GM23338 (cell line): ENCODE data around the gene SNPH. TPM values are rescaled to one million over a fixed set of nuclear protein-coding genes. Genes with fewer than 3 reads are reported as not detected.

Source experiments
- ATAC-seq: fragments of 200-7000 bp; cut with Tn5 transposase; 3 replicates; pipeline ENCODE4 v1.9.1; 2020
- DNase-seq: peaks from one replicate; pipeline ENCODE4 v3.0.0-alpha.2; 2015; ENCODE audit warnings: low spot score
- H2AFZ ChIP-seq: fragments of 200-600 bp; sonication (generic); 2 replicates; pipeline ENCODE4 v1.8.0; 2016; ENCODE audit warnings: antibody characterized with exemption, mild to moderate bottlenecking, moderate library complexity
- H3F3A ChIP-seq: fragments of 200-600 bp; sonication (generic); replicated peaks from 2 replicates; pipeline ENCODE4 v1.8.0; 2017; ENCODE audit warnings: antibody characterized with exemption, mixed run types, low read depth
- H3K27ac ChIP-seq: fragments of 200-600 bp; sonication (generic); 2 replicates; pipeline ENCODE4 v1.6.1; 2016; ENCODE audit warnings: low read depth
- H3K27me3 ChIP-seq: fragments of 200-600 bp; sonication (generic); 2 replicates; pipeline ENCODE4 v1.8.0; 2016; ENCODE audit warnings: mild to moderate bottlenecking, mixed run types, moderate library complexity; ENCODE audit not compliant: insufficient read depth
- H3K36me3 ChIP-seq: fragments of 200-600 bp; sonication (generic); 2 replicates; pipeline ENCODE4 v1.8.0; 2016; ENCODE audit warnings: mild to moderate bottlenecking; ENCODE audit not compliant: insufficient read depth
- H3K4me1 ChIP-seq: fragments of 200-600 bp; sonication (generic); 2 replicates; pipeline ENCODE4 v1.8.0; 2016; ENCODE audit warnings: mild to moderate bottlenecking, moderate library complexity; ENCODE audit not compliant: insufficient read depth
- H3K4me2 ChIP-seq: fragments of 200-600 bp; sonication (generic); 2 replicates; pipeline ENCODE4 v1.7.1; 2017; ENCODE audit warnings: mixed run types
- H3K4me3 ChIP-seq: fragments of 200-600 bp; sonication (generic); 2 replicates; pipeline ENCODE4 v1.6.1; 2016; ENCODE audit warnings: mixed run types
- H3K79me2 ChIP-seq: fragments of 200-600 bp; sonication (generic); replicated peaks from 2 replicates; pipeline ENCODE4 v1.8.0; 2017; ENCODE audit warnings: mild to moderate bottlenecking; ENCODE audit not compliant: insufficient read depth
- H3K9me2 ChIP-seq: fragments of 200-600 bp; sonication (generic); 2 replicates; pipeline ENCODE4 v1.8.0; 2017; ENCODE audit not compliant: insufficient read depth
- H4K20me1 ChIP-seq: fragments of 200-600 bp; sonication (generic); replicated peaks from 2 replicates; pipeline ENCODE4 v1.8.0; 2017; ENCODE audit warnings: mild to moderate bottlenecking; ENCODE audit not compliant: insufficient read depth
- H3K27ac Mint-ChIP-seq: 2 replicates; pipeline ENCODE4 v1.8.0; 2020; ENCODE audit warnings: inconsistent platforms, mild to moderate bottlenecking, moderate library complexity, mixed read lengths
- H3K27me3 Mint-ChIP-seq: 3 replicates; pipeline ENCODE4 v1.8.0; 2022; ENCODE audit warnings: low read depth, mild to moderate bottlenecking, moderate library complexity, mixed read lengths, inconsistent platforms; ENCODE audit not compliant: insufficient read depth, poor library complexity
- H3K36me3 Mint-ChIP-seq: 3 replicates; pipeline ENCODE4 v1.8.0; 2021; ENCODE audit warnings: low read depth, mild to moderate bottlenecking, inconsistent platforms, moderate library complexity, mixed read lengths
- H3K4me1 Mint-ChIP-seq: 3 replicates; pipeline ENCODE4 v1.8.0; 2020; ENCODE audit warnings: mild to moderate bottlenecking, inconsistent platforms, mixed read lengths
- H3K4me3 Mint-ChIP-seq: 3 replicates; pipeline ENCODE4 v1.8.0; 2021; ENCODE audit warnings: moderate library complexity, mild to moderate bottlenecking, inconsistent platforms, mixed read lengths
- H3K9me3 Mint-ChIP-seq: 3 replicates; pipeline ENCODE4 v1.8.0; 2020; ENCODE audit warnings: moderate library complexity, mild to moderate bottlenecking, inconsistent platforms, mixed read lengths
- CREB1 ChIP-seq: fragments of 250-450 bp; sonication (Bioruptor Pico); IDR thresholded peaks from 2 replicates; pipeline ENCODE4 v1.5.0; 2020; ENCODE audit warnings: low read depth, mild to moderate bottlenecking, moderate library complexity
- CTCF ChIP-seq, 2 experiments: fragments of 200-600 bp in 1 of 2; sonication (generic) in 1 of 2; conservative IDR thresholded peaks; 2 replicates each; pipeline versions ENCODE4 v1.5.1 to v1.6.1; 2016 to 2017; ENCODE audit warnings: antibody characterized with exemption in 2 of 2, low read depth in 2 of 2, mild to moderate bottlenecking in 2 of 2, moderate library complexity in 1 of 2
- ETS1 ChIP-seq: IDR thresholded peaks from 2 replicates; pipeline ENCODE4 v1.6.1; 2016; ENCODE audit warnings: antibody characterized with exemption
- EZH2phosphoT487 ChIP-seq: fragments of 200-600 bp; sonication (generic); IDR thresholded peaks from one replicate; pipeline ENCODE4 v1.8.1; 2018; ENCODE audit warnings: antibody characterized with exemption; ENCODE audit not compliant: unreplicated experiment
- NANOG ChIP-seq: IDR thresholded peaks from 2 replicates; pipeline ENCODE4 v1.6.1; 2016; ENCODE audit warnings: antibody characterized with exemption, borderline replicate concordance
- POLR2AphosphoS5 ChIP-seq: IDR thresholded peaks from 2 replicates; pipeline ENCODE4 v1.6.1; 2016; ENCODE audit warnings: antibody characterized with exemption, low read depth
- REST ChIP-seq: IDR thresholded peaks from one replicate; pipeline ENCODE4 v1.6.1; 2018; ENCODE audit warnings: antibody characterized with exemption; ENCODE audit not compliant: unreplicated experiment
- ZNF114 ChIP-seq: fragments of 250-450 bp; sonication (Bioruptor Pico); IDR thresholded peaks from 2 replicates; pipeline ENCODE4 v1.5.0; 2020; ENCODE audit warnings: mild to moderate bottlenecking, moderate library complexity
- ZNF331 ChIP-seq: fragments of 250-450 bp; sonication (Bioruptor Pico); IDR thresholded peaks from 2 replicates; pipeline ENCODE4 v1.5.0; 2020; ENCODE audit warnings: low read depth, mild to moderate bottlenecking, moderate library complexity
- ZNF462 ChIP-seq: fragments of 250-450 bp; sonication (Bioruptor Pico); IDR thresholded peaks from 2 replicates; pipeline ENCODE4 v1.5.0; 2020; ENCODE audit warnings: mild to moderate bottlenecking, moderate library complexity
- polyA plus RNA-seq: library from polyadenylated mRNA; unstranded; fragments of >200 nt; fragmentation: Nextera tagmentation; extraction: Ambion mirVana; gene quantifications from 2 replicates; pipeline ENCODE4 v1.2.1, GENCODE V29; 2016
- total RNA-seq: library from RNA; depleted of rRNA; stranded (reverse); fragments of >200 nt; shearing (Covaris generic); gene quantifications from 2 replicates; pipeline ENCODE4 v1.2.3, GENCODE V29; 2014

SNPH gene
- total and polyA plus RNA-seq, 2 experiments from 2014 or later: 1.5 to 5.8 TPM

- Histone ChIP-seq H3K36me3 (no peaks in the 10 kb centered on the region), H3K27me3 (no peaks in the 10 kb centered on the region; the same call in 1 of the 2 replicates), H3K79me2 (no peaks in the 10 kb centered on the region), H3K27ac (no peak overlapping the region), H2AFZ (no peak overlapping the region), H3K4me2 (no peak overlapping the region), H4K20me1 (peaks cover 15% of the 10 kb centered on the region), H3K4me1 (no peaks in the 10 kb centered on the region), H3K4me3 (no peak overlapping the region), H3K9me2 (no peaks in the 10 kb centered on the region), H3F3A (no peaks in the 10 kb centered on the region)
- Mint-ChIP-seq H3K27ac (no peak overlapping the region), H3K27me3 (peaks cover 11% of the 10 kb centered on the region), H3K9me3 (no peaks in the 10 kb centered on the region), H3K4me1 (peaks cover 16% of the 10 kb centered on the region), H3K36me3 (peaks cover 11% of the 10 kb centered on the region; the same call in 1 of the 3 replicates), H3K4me3 (no peak overlapping the region)
- TF ChIP-seq ETS1: no peak
- no peak for TF ChIP-seq CTCF (conservative IDR thresholded peaks at IDR 0.05; ENCODE audit: low read depth in 2 of 2)
- TF ChIP-seq ZNF114: no peak
- no peak for TF ChIP-seq NANOG
- TF ChIP-seq EZH2phosphoT487: no peak
- no peak for TF ChIP-seq ZNF331 (CRISPR knock-in tag)
- TF ChIP-seq CREB1: no peak
- no peak for TF ChIP-seq POLR2AphosphoS5
- TF ChIP-seq REST: no peak
- no peak for TF ChIP-seq ZNF462 (CRISPR knock-in tag)
- DNase-seq (no peak), ATAC-seq (no peak)
Observed at GRCh38 chr20:1338096-1338495, 72.0 kb downstream of the SNPH start.
